Measurements from ENCODE around the gene UNC5B. TPM values are rescaled to one million over a fixed set of nuclear protein-coding genes. Genes with fewer than 3 reads are reported as not detected.
A peak's percentile ranks its signal among the peaks of the same experiment; 100 is the strongest.

UNC5B gene
- total and polyA plus RNA-seq, 2 donors from 2014 or later: 5.5 to 22.6 TPM

DNA sequence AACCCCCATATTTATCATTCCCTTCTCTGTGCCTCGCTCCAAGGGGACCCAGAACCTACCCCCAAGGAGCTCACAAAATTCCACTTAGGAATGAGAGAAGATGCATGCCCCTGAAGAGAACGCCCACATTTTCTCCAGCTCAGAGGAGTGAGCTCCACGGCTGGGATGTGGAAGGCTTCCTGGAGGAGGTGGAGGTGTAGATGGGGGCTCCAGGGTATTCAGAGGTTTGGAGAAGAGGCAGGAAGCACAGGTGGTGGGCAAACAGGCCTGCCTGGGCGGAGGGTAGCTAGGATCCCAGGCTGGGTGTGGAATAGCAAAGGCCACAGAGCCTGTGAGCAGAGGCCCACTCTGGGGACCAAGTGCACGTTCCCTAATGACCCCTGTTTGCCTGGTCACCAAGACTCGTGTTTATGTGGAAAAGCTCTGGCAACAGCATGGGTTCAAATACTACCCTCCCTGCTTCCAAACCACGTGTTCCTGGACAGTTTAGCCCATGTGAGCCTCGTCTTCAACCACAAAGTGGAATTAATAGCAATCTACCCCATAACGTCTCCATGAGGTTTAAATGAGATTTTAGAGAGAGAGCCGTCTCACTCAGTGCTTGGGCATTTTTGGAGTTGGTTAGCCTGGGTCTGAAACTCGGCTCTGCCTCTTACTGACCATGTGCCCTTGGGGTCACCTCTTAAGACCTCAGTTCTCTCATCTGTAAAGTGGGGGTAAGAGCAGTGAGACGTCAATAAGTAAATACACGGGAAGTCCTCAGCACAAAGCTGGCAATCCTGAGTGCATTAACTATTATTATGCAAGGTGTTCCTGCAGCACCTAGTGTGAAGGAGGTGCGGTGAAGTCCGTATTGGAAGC lies 24.7 kb downstream of the UNC5B start:
- H3K9ac ChIP-seq (ENCODE audit: low read length in 3 of 3): no peak overlapping the region
- FAIRE-seq: no peak
- H3K4me1 ChIP-seq (ENCODE audit: control insufficient read depth in 2 of 3, insufficient read depth in 2 of 3, low read depth in 1 of 3, low read length in 3 of 3): peaks cover 27 to 59% (median 41%) of the 10 kb centered on the region in 3 donors
- no peaks in the 10 kb centered on the region for H3K27me3 ChIP-seq (ENCODE audit: control insufficient read depth, insufficient read depth, low read length)
- DNase-seq: peak in 1 of 5 donors; percentile 33
- H3K36me3 ChIP-seq (ENCODE audit: control insufficient read depth in 2 of 3, insufficient read depth in 3 of 3, low read length in 3 of 3): no peaks in the 10 kb centered on the region
- TF ChIP-seq, protein P1, sequence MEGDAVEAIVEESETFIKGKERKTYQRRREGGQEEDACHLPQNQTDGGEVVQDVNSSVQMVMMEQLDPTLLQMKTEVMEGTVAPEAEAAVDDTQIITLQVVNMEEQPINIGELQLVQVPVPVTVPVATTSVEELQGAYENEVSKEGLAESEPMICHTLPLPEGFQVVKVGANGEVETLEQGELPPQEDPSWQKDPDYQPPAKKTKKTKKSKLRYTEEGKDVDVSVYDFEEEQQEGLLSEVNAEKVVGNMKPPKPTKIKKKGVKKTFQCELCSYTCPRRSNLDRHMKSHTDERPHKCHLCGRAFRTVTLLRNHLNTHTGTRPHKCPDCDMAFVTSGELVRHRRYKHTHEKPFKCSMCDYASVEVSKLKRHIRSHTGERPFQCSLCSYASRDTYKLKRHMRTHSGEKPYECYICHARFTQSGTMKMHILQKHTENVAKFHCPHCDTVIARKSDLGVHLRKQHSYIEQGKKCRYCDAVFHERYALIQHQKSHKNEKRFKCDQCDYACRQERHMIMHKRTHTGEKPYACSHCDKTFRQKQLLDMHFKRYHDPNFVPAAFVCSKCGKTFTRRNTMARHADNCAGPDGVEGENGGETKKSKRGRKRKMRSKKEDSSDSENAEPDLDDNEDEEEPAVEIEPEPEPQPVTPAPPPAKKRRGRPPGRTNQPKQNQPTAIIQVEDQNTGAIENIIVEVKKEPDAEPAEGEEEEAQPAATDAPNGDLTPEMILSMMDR (IDR thresholded peaks at IDR 0.05; ENCODE audit: borderline replicate concordance, extremely low read depth, insufficient read depth): no peak
- H3K27ac ChIP-seq (ENCODE audit: low read depth in 2 of 2, low read length in 2 of 2): no peak overlapping the region
- no peak overlapping the region for H3K4me3 ChIP-seq (ENCODE audit: low read length in 3 of 3)
- H3K9me3 ChIP-seq (ENCODE audit: control insufficient read depth in 2 of 3, insufficient read depth in 1 of 3, low read length in 3 of 3): no peaks in the 10 kb centered on the region
- intact Hi-C loops (cut with DNase I): no loop called here

GRCh38 chr10:71237843-71238623 lies 25.7 kb downstream of the UNC5B start:
- no peak overlapping the region for H3K9ac ChIP-seq (ENCODE audit: low read length in 3 of 3)
- intact Hi-C loops (cut with DNase I): no loop called here
- no peak overlapping the region for H3K4me3 ChIP-seq (ENCODE audit: low read length in 3 of 3)
- H3K4me1 ChIP-seq (ENCODE audit: control insufficient read depth in 2 of 3, insufficient read depth in 2 of 3, low read depth in 1 of 3, low read length in 3 of 3): peaks cover 19 to 56% (median 35%) of the 10 kb centered on the region in 3 donors
- TF ChIP-seq, protein P1 (IDR thresholded peaks at IDR 0.05; ENCODE audit: borderline replicate concordance, extremely low read depth, insufficient read depth): no peak
- H3K36me3 ChIP-seq (ENCODE audit: control insufficient read depth in 2 of 3, insufficient read depth in 3 of 3, low read length in 3 of 3): no peaks in the 10 kb centered on the region
- FAIRE-seq: no peak
- no peaks in the 10 kb centered on the region for H3K27me3 ChIP-seq (ENCODE audit: control insufficient read depth, insufficient read depth, low read length)
- peak in 4 of 5 donors; percentile 18 to 80 (median 65) for DNase-seq
- no peaks in the 10 kb centered on the region for H3K9me3 ChIP-seq (ENCODE audit: control insufficient read depth in 2 of 3, insufficient read depth in 1 of 3, low read length in 3 of 3)
- H3K27ac ChIP-seq (ENCODE audit: low read depth in 2 of 2, low read length in 2 of 2): no peak overlapping the region

GRCh38 chr10:71238626-71239025 lies 26.3 kb downstream of the UNC5B start:
- H3K4me1 ChIP-seq (ENCODE audit: control insufficient read depth in 2 of 3, insufficient read depth in 2 of 3, low read depth in 1 of 3, low read length in 3 of 3): peaks cover 20 to 62% (median 37%) of the 10 kb centered on the region in 3 donors

More at GRCh38 chr10:71238626-71239025, 26.3 kb downstream of the UNC5B start:
- TF ChIP-seq, protein P1 (IDR thresholded peaks at IDR 0.05; ENCODE audit: borderline replicate concordance, extremely low read depth, insufficient read depth): no peak
- Histone ChIP-seq H3K9ac (ENCODE audit: low read length in 3 of 3) (no peak overlapping the region), H3K27me3 (ENCODE audit: control insufficient read depth, insufficient read depth, low read length) (no peaks in the 10 kb centered on the region), H3K9me3 (ENCODE audit: control insufficient read depth in 2 of 3, insufficient read depth in 1 of 3, low read length in 3 of 3) (no peaks in the 10 kb centered on the region), H3K27ac (ENCODE audit: low read depth in 2 of 2, low read length in 2 of 2) (no peak overlapping the region), H3K36me3 (ENCODE audit: control insufficient read depth in 2 of 3, insufficient read depth in 3 of 3, low read length in 3 of 3) (no peaks in the 10 kb centered on the region), H3K4me3 (ENCODE audit: low read length in 3 of 3) (no peak overlapping the region)
- no peak for FAIRE-seq
- intact Hi-C loops (cut with DNase I): no loop called here
- DNase-seq: peak in 1 of 5 donors; percentile 40

Measured in kidney (tissue), 14 donors.